Muscle of back (tissue), 13 donors: ENCODE results near the gene CLP1. TPM values are rescaled to one million over a fixed set of nuclear protein-coding genes. Genes with fewer than 3 reads are reported as not detected.

ENCODE experiments used
- DNase-seq, 3 donors: peaks; one replicate each; pipeline versions ENCODE4 v3.0.0 to v3.0.0-alpha.2; 2013
- long read RNA-seq, 9 donors: transcript quantifications; one replicate each; lab custom pipeline, GENCODE V29; 2026
- polyA plus RNA-seq, 10 donors: library from polyadenylated mRNA; unstranded; fragments of 120-200 nt; gene quantifications; one replicate each; pipeline ENCODE4 v1.2.1, GENCODE V29; 2013; ENCODE audit not compliant: insufficient read length in 10 of 10

CLP1 gene
- polyA plus RNA-seq, result 10 to 100 TPM in 1 of 10 donors, 1 to 10 TPM in 9; 7.0 to 12.2 (median 8.9) TPM
- long read RNA-seq, donor 1, partial matches to known transcripts, result 0 of 3 reads
- long read RNA-seq, donor 1, other reads (novel, unspliced or antisense), result 0 of 3 reads
- long read RNA-seq, donor 2, transcript CLP1-205 (3 exons, 2,435 nt), result major isoform, 6 of 6 reads
- long read RNA-seq, donor 2, partial matches to known transcripts, result 0 of 6 reads
- long read RNA-seq, donor 2, other reads (novel, unspliced or antisense), result 0 of 6 reads
- long read RNA-seq, donor 3, result 0 reads
- long read RNA-seq, donor 4, partial matches to known transcripts, result 0 of 2 reads
- long read RNA-seq, donor 4, other reads (novel, unspliced or antisense), result 0 of 2 reads
- long read RNA-seq, donor 5, transcript CLP1-205 (3 exons, 2,435 nt), result major isoform, 6 of 6 reads
- long read RNA-seq, donor 5, partial matches to known transcripts, result 0 of 6 reads
- long read RNA-seq, donor 5, other reads (novel, unspliced or antisense), result 0 of 6 reads
- long read RNA-seq, donor 6, partial matches to known transcripts, result 0 of 2 reads
- long read RNA-seq, donor 6, other reads (novel, unspliced or antisense), result 0 of 2 reads
- long read RNA-seq, donor 7, transcript CLP1-205 (3 exons, 2,435 nt), result major isoform, 8 of 8 reads
- long read RNA-seq, donor 7, partial matches to known transcripts, result 0 of 8 reads
- long read RNA-seq, donor 7, other reads (novel, unspliced or antisense), result 0 of 8 reads
- long read RNA-seq, donor 8, partial matches to known transcripts, result 0 of 2 reads
- long read RNA-seq, donor 8, other reads (novel, unspliced or antisense), result 0 of 2 reads
- long read RNA-seq, donor 9, partial matches to known transcripts, result 0 of 1 reads
- long read RNA-seq, donor 9, other reads (novel, unspliced or antisense), result 0 of 1 reads

GRCh38 chr11:57657194-57658022, at the start of gene CLP1:
Gene CLP1, plus strand, starts transcription at chr11:57657762. Its CDS starts 1,715 bp downstream, at chr11:57659477.
- peak; percentile 99 to 100 (median 100) for DNase-seq

- no peak for DNase-seq
Observed at GRCh38 chr11:57610170-57610569, 47.4 kb upstream of the CLP1 start.

- no peak for DNase-seq
Observed at GRCh38 chr11:57614234-57614772, 43.3 kb upstream of the CLP1 start.

GRCh38 chr11:57615308-57615707, 42.3 kb upstream of the CLP1 start:
- no peak for DNase-seq

- no peak for DNase-seq
Observed at GRCh38 chr11:57616595-57616994, 41.0 kb upstream of the CLP1 start.

- DNase-seq, result no peak
Observed at GRCh38 chr11:57618438-57618837, 39.1 kb upstream of the CLP1 start.

- DNase-seq, result no peak
Observed at GRCh38 chr11:57619331-57619730, 38.2 kb upstream of the CLP1 start.

GRCh38 chr11:57620467-57620866, 37.1 kb upstream of the CLP1 start:
- DNase-seq, result no peak

GRCh38 chr11:57622263-57622662, 35.3 kb upstream of the CLP1 start:
- no peak for DNase-seq

- no peak for DNase-seq
Observed at GRCh38 chr11:57624864-57625263, 32.7 kb upstream of the CLP1 start.

GRCh38 chr11:57626895-57627294, 30.7 kb upstream of the CLP1 start:
- no peak for DNase-seq

- no peak for DNase-seq
Observed at GRCh38 chr11:57630171-57630570, 27.4 kb upstream of the CLP1 start.

- no peak for DNase-seq
Observed at GRCh38 chr11:57632116-57632515, 25.4 kb upstream of the CLP1 start.

GRCh38 chr11:57633394-57634070, 24.0 kb upstream of the CLP1 start:
- no peak for DNase-seq

- no peak for DNase-seq
Observed at GRCh38 chr11:57634311-57634710, 23.3 kb upstream of the CLP1 start.

- no peak for DNase-seq
Observed at GRCh38 chr11:57635246-57635645, 22.3 kb upstream of the CLP1 start.

- DNase-seq, result no peak
Observed at GRCh38 chr11:57637626-57638004, 19.9 kb upstream of the CLP1 start.

- peak; percentile 91 to 96 (median 92) for DNase-seq
Observed at GRCh38 chr11:57638005-57638781, 19.4 kb upstream of the CLP1 start.

- no peak for DNase-seq
Observed at GRCh38 chr11:57638811-57639320, 18.7 kb upstream of the CLP1 start.
